Esophagus (tissue), 2 donors: ENCODE measurements around the gene SLIT3. TPM values are rescaled to one million over a fixed set of nuclear protein-coding genes. Genes with fewer than 3 reads are reported as not detected.

Experiments
- H3K27ac ChIP-seq, 2 donors: one replicate each; pipeline ENCODE4 v1.5.1; 2013; ENCODE audit warnings: low read depth in 2 of 2, mild to moderate bottlenecking in 2 of 2, inconsistent platforms in 1 of 2, low read length in 1 of 2, moderate library complexity in 1 of 2
- H3K27me3 ChIP-seq, 2 donors: one replicate each; pipeline ENCODE4 v1.6.1; 2013; ENCODE audit warnings: low read length in 2 of 2, control low read depth in 1 of 2, mild to moderate bottlenecking in 1 of 2; ENCODE audit not compliant: insufficient read depth in 2 of 2, control insufficient read depth in 1 of 2
- H3K36me3 ChIP-seq, 2 donors: one replicate each; pipeline ENCODE4 v1.6.1; 2013; ENCODE audit warnings: low read length in 1 of 2; ENCODE audit not compliant: control insufficient read depth in 2 of 2, insufficient read depth in 2 of 2
- H3K4me1 ChIP-seq, 2 donors: one replicate each; pipeline ENCODE4 v1.6.1; 2013; ENCODE audit warnings: low read length in 1 of 2; ENCODE audit not compliant: control insufficient read depth in 2 of 2, insufficient read depth in 2 of 2
- H3K4me3 ChIP-seq, 2 donors: one replicate each; pipeline ENCODE4 v1.5.1; 2013; ENCODE audit warnings: low read length in 2 of 2, mild to moderate bottlenecking in 2 of 2, low read depth in 1 of 2, moderate library complexity in 1 of 2
- H3K9me3 ChIP-seq, 2 donors: one replicate each; pipeline ENCODE4 v1.6.1; 2013; ENCODE audit warnings: mild to moderate bottlenecking in 2 of 2, low read depth in 1 of 2, low read length in 1 of 2, moderate library complexity in 1 of 2; ENCODE audit not compliant: control insufficient read depth in 2 of 2, insufficient read depth in 1 of 2
- WGBS, 2 donors: extraction: QIAGEN DNeasy Blood & Tissue Kit; methylation state at CpG; one replicate each; pipeline ENCODE4 v1.1.7; 2013; 5-methylcytosine and 5-hydroxymethylcytosine counted together
- polyA plus RNA-seq, 2 donors: library from polyadenylated mRNA; stranded (reverse); fragments of 200-250 nt; gene quantifications; one replicate each; pipeline ENCODE4 v1.2.3, GENCODE V29; 2013
- donor health status: healthy with polysubstance abuse.
- donor health status: Bipolar disorder and iron deficiency.

SLIT3 gene
- polyA plus RNA-seq, 2 donors: 0.53 to 2.0 TPM

DNA sequence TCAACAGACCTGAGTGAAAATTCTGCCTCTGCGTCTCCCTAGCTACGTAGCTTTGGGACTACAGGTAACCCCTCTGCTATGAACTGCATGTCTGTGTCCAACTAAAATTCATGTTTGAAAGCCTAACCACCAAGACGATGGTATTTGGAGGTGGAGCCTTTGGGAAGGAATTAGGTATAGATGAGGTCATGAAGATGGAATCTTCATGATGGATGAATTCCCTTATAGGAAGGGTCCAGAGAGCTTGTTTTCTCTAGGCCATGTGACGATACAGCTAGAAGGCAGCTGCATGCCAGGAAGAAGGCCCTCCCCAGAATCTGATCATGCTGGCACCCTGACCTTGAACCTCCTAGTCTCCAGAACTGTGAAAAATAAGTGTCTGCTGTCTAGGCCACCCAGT is 296.4 kb downstream of the SLIT3 start:
- no peaks in the 10 kb centered on the region for H3K27me3 ChIP-seq
- WGBS, 2 donors: 67 to 73% methylated on average over 4 of the region's 4 CpGs
- H3K4me3 ChIP-seq: no peak overlapping the region
- H3K36me3 ChIP-seq: no peaks in the 10 kb centered on the region
- peak overlapping the region in 1 of 2 donors; percentile 34 for H3K27ac ChIP-seq
- peaks cover 0 to 3% of the 10 kb centered on the region in 2 donors for H3K9me3 ChIP-seq
- H3K4me1 ChIP-seq: peaks cover 3 to 6% of the 10 kb centered on the region in 2 donors

DNA sequence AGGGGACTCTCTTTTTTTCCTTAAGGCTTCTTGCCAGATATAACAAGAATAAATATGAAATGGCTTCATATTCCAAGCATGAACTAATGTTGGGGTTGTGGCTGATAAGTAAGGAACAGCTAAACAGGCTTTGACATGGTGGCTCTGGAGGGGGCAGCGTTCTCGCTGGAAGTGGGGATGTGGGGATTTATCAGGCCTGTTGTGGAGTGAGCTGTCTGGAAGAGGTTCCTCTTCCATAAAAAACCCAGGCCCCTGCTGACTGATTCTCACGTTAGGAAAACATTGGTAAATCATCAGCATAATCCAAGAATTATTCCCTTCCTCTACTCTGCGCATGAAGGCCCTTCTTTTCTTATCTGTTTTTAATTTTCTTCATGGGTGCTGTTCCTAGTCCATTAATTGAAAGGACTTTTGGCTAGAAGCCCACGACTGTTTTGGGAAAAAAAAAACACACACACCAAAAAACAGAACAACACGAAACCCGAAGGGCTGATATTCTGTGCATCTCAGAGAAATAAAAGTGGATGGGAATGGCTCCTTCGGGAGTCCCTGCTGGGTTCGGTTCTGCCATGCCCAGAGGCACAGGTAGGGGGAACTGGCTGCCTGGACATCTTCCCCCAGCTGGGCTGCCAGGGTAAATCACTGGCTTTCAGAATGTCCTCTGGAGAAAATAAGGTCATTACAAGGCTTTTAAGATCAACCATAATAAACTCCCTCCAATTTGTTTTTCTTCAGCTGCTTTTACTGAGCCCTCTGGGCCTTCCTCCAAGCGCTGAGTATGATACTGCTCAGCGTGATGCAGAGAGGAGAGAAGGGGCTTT is 297.0 kb downstream of the SLIT3 start:
- H3K27me3 ChIP-seq: no peaks in the 10 kb centered on the region
- WGBS, 2 donors: 62 to 66% methylated on average over 11 of the region's 11 CpGs
- no peaks in the 10 kb centered on the region for H3K36me3 ChIP-seq
- peaks cover 0 to 3% of the 10 kb centered on the region in 2 donors for H3K9me3 ChIP-seq
- H3K4me1 ChIP-seq: peaks cover 3 to 6% of the 10 kb centered on the region in 2 donors
- peak overlapping the region in 1 of 2 donors; percentile 45 for H3K27ac ChIP-seq
- H3K4me3 ChIP-seq: no peak overlapping the region

DNA sequence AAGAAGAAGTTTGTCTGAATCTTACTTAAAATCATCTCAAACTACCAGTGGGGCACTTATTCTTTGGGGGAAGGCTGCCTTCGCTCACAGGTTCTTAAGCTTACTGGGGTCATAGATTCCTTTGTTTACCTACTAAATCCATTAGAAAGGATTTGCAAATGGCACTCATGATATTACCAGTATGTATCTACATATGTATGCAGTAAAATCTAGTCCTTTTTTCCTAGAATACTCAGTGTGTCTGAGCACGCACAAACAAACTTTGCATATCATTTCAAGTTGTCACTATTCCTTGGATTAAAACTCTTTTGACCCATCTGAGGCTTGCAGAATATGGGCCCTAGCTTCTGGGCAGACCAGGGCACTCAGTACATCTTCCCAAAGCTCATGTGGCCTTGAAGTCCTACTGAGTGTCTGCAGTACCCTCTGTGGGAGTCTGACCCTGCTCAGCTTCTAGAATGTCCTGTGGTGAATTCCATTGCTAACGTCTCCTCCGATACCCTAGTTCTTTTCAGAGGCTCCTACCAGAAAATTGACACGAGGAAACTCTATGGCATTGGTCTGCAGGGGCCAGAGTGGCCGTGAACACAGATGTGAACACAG is 297.9 kb downstream of the SLIT3 start:
- Histone ChIP-seq H3K4me3 (no peak overlapping the region), H3K36me3 (no peaks in the 10 kb centered on the region), H3K4me1 (peaks cover 3 to 6% of the 10 kb centered on the region in 2 donors), H3K27ac (no peak overlapping the region), H3K27me3 (no peaks in the 10 kb centered on the region), H3K9me3 (peaks cover 0 to 3% of the 10 kb centered on the region in 2 donors)
- 87 to 91% methylated on average over 6 of the region's 6 CpGs for WGBS, 2 donors

DNA sequence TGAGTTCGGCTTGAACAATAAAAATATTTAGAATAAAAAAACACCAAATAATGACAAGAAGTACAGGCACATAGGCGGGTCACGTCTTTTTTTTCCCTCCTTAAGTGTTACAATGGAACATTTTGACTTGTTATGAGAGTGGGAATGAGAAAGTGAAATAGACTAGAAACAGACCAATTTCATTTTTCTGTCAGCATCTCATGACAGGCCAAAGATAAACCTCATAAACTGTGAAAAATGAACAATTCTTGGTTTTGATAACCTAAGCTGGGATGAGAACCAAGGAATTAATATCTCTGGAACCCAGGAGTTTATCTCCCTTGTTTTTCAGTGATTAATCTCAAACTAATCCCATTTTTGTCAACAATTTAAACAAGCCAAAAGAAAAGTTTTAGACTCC is 299.5 kb downstream of the SLIT3 start:
- no peak overlapping the region for H3K27ac ChIP-seq
- H3K27me3 ChIP-seq: no peaks in the 10 kb centered on the region
- no peaks in the 10 kb centered on the region for H3K9me3 ChIP-seq
- 65 to 68% methylated on average over 3 of the region's 3 CpGs for WGBS, 2 donors
- H3K36me3 ChIP-seq: no peaks in the 10 kb centered on the region
- no peak overlapping the region for H3K4me3 ChIP-seq
- peaks cover 0 to 2% of the 10 kb centered on the region in 2 donors for H3K4me1 ChIP-seq

DNA sequence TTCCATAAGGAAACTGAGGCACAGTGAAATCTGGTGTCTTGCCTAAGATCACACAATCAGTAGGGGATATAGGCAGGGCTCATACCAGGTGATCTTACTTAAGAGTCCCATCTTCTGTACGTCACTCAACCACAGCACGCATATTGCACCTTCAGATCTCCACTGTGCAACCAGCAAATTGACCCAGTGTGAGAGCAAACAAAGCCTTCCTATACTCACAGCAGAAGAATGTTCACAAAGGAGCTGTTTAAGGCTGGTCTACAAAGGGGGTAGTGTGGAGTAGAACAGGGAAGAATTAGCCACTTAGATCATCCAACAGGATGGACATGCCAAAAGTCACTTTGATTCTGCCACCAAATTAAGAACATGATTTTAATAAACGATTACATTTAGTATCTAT is 305.9 kb downstream of the SLIT3 start:
- 77 to 81% methylated on average over 3 of the region's 3 CpGs for WGBS, 2 donors
- no peak overlapping the region for H3K4me3 ChIP-seq
- H3K27me3 ChIP-seq: no peaks in the 10 kb centered on the region
- H3K4me1 ChIP-seq: no peaks in the 10 kb centered on the region
- no peaks in the 10 kb centered on the region for H3K36me3 ChIP-seq
- no peaks in the 10 kb centered on the region for H3K9me3 ChIP-seq
- H3K27ac ChIP-seq: no peak overlapping the region

DNA sequence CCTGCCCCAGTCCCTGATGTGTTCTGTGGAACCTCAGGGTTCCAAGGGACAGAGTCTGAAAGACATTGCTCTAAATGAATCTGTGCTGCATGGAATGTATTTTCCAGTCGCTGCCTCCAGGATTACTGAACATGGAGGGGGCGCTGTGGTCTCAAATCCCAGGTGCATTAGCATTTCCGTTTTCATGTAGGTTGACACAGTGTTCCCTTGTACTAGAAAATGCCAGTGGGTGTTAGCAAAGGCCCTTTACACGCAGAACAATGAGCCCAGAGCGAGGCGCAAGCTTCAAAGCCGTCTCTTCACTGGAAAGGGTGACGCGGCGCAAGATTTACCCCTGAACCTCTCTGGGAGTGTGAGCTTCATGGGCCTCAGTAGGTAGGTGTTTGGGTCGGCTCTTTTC is 308.3 kb downstream of the SLIT3 start:
- no peaks in the 10 kb centered on the region for H3K36me3 ChIP-seq
- H3K4me3 ChIP-seq: no peak overlapping the region
- no peaks in the 10 kb centered on the region for H3K9me3 ChIP-seq
- 70 to 73% methylated on average over 11 of the region's 11 CpGs for WGBS, 2 donors
- H3K4me1 ChIP-seq: no peaks in the 10 kb centered on the region
- H3K27me3 ChIP-seq: no peaks in the 10 kb centered on the region
- no peak overlapping the region for H3K27ac ChIP-seq

DNA sequence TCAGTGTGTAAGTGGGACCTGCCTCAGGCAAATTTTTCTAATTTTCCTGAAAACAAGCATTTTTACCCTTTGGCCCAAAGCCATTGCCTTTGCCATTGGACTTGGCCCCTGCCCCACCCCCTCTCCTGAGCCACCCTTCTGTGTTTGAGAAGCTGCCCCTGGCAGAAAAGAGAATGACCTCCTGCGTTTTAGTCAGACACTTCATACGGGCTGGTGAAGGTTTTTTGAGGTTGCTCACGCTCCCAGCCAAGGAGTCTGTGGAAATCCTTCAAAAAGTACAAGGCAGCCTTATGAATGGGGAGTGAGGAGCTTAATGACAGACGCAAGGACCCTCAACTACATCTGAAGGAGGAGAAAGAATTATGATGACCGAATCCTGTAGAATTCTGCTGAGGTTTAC is 308.9 kb downstream of the SLIT3 start:
- H3K27ac ChIP-seq: no peak overlapping the region
- H3K9me3 ChIP-seq: no peaks in the 10 kb centered on the region
- H3K4me3 ChIP-seq: no peak overlapping the region
- no peaks in the 10 kb centered on the region for H3K36me3 ChIP-seq
- H3K4me1 ChIP-seq: no peaks in the 10 kb centered on the region
- 78 to 79% methylated on average over 5 of the region's 5 CpGs for WGBS, 2 donors
- H3K27me3 ChIP-seq: no peaks in the 10 kb centered on the region

DNA sequence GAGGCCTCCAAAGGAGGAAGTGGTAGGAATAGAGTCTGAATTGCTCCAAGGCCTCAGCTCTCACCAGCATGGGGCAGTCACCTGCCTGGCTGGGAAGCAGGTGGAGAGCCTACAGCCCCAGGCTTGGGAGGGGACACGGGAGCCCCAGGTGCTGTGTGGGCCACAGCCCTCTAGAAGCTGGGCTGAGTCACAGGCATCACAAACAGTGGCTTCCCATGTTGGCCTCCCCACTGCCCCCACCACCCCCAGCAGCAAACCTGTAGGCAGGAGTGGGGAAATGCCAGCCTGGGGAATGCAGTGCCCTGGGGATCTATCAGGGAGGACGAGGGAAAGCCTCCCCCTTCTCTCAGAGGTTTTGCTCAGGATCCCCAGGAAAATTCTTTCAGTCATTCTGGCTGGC is 309.6 kb downstream of the SLIT3 start:
- H3K9me3 ChIP-seq: no peaks in the 10 kb centered on the region
- no peaks in the 10 kb centered on the region for H3K4me1 ChIP-seq
- H3K27me3 ChIP-seq: no peaks in the 10 kb centered on the region
- WGBS, 2 donors: 54 to 74% methylated on average over 2 of the region's 2 CpGs
- no peak overlapping the region for H3K27ac ChIP-seq
- no peak overlapping the region for H3K4me3 ChIP-seq
- H3K36me3 ChIP-seq: no peaks in the 10 kb centered on the region

DNA sequence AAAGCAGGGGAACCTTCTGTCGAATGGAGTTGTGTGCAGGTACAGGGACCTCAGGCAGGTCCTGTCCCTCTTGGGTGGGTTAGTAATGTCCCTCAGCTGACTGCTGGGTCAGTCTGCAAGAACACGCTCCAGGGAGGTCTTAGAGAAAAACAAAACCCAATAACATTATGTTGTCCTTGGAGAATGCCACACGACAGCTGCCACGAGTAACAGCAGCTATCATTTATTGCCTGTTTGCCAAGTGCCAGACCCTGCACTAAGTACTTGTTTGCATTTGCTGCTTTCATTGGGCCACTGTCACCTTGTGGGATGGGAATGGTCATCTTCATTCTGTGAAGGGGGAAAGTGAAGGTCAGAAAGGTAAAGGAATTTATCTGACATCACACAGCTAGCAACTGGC is 310.3 kb downstream of the SLIT3 start:
- Histone ChIP-seq H3K4me3 (no peak overlapping the region), H3K27ac (no peak overlapping the region), H3K36me3 (no peaks in the 10 kb centered on the region), H3K9me3 (no peaks in the 10 kb centered on the region), H3K27me3 (no peaks in the 10 kb centered on the region), H3K4me1 (no peaks in the 10 kb centered on the region)
- 80 to 91% methylated on average over 4 of the region's 4 CpGs for WGBS, 2 donors
